Measurements from ENCODE around the gene NSG1. TPM values are rescaled to one million over a fixed set of nuclear protein-coding genes. Genes with fewer than 3 reads are reported as not detected.

Gene NSG1
- total and polyA plus RNA-seq, 9 of the 15 experiments (the other 6 are each of a cell fraction or from before 2014, with no cell fraction given): not detected

- in situ Hi-C loops (cut with MboI) (no loop called here), intact Hi-C loops (cut with micrococcal nuclease) (no loop called here)
- Histone ChIP-seq H3K36me3 (ENCODE audit: control insufficient read depth, insufficient read depth, low read length) (no peaks in the 10 kb centered on the region), H3K4me1 (replicated peaks in 1 of 2; ENCODE audit: control insufficient read depth in 2 of 2, insufficient read depth in 2 of 2, low read length in 2 of 2) (peaks cover 16 to 18% of the 10 kb centered on the region in 2 experiments; a peak in 4 of 5 replicates), H2AFZ (ENCODE audit: low read depth, low read length) (no peak overlapping the region), H3K9me3 (replicated peaks; ENCODE audit: control insufficient read depth, insufficient read depth, low read depth, low read length) (no peaks in the 10 kb centered on the region; the same call in 1 of the 2 replicates), H3K27me3 (ENCODE audit: control insufficient read depth in 2 of 2, insufficient read depth in 2 of 2, low read length in 2 of 2) (peaks cover 21 to 47% of the 10 kb centered on the region in 2 experiments; a peak in 4 of 5 replicates), H3K4me2 (ENCODE audit: insufficient read depth, low read length) (no peak overlapping the region), H3K9me1 (ENCODE audit: control insufficient read depth, insufficient read depth, low read length) (no peaks in the 10 kb centered on the region), H4K20me1 (replicated peaks; ENCODE audit: control insufficient read depth, insufficient read depth, low read length) (no peaks in the 10 kb centered on the region), H3K79me2 (ENCODE audit: control insufficient read depth, insufficient read depth, low read length) (no peaks in the 10 kb centered on the region), H3K4me3 (no peak overlapping the region), H3K9ac (ENCODE audit: insufficient read depth in 1 of 2, low read depth in 2 of 2, low read length in 2 of 2) (no peak overlapping the region), H3K27ac (ENCODE audit: extremely low read depth, low read depth, low read length) (no peak overlapping the region)
- FAIRE-seq: no peak
- TF ChIP-seq HNRNPH1 (optimal IDR thresholded peaks at IDR 0.05; ENCODE audit: low read depth, low read length) (no peak), ERF (CRISPR knock-in tag; IDR thresholded peaks at IDR 0.05) (no peak), FOSL1 (tag; conservative IDR thresholded peaks at IDR 0.05) (no peak), ZNF23 (CRISPR knock-in tag; IDR thresholded peaks at IDR 0.05) (no peak), CREB1 (IDR thresholded peaks at IDR 0.05) (no peak), CREB1 (CRISPR knock-in tag; IDR thresholded peaks at IDR 0.05) (no peak), ZBTB43 (CRISPR knock-in tag; IDR thresholded peaks at IDR 0.05) (no peak), ZNF232 (CRISPR knock-in tag; IDR thresholded peaks at IDR 0.05) (no peak)
- TF ChIP-seq, protein P1, sequence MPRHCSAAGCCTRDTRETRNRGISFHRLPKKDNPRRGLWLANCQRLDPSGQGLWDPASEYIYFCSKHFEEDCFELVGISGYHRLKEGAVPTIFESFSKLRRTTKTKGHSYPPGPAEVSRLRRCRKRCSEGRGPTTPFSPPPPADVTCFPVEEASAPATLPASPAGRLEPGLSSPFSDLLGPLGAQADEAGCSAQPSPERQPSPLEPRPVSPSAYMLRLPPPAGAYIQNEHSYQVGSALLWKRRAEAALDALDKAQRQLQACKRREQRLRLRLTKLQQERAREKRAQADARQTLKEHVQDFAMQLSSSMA (CRISPR knock-in tag; IDR thresholded peaks at IDR 0.05): no peak
- no TSS peak for BruUV-seq (replicated peaks)
- ATAC-seq: no peak
- 22% methylated on average over 9 of the region's 9 CpGs for WGBS (ENCODE audit: insufficient coverage, low coverage, missing lambda C conversion rate)
- POLR2A ChIA-PET: no interaction called here
- CTCF ChIA-PET (ENCODE audit: low intra/inter-chr PET ratio): no interaction called here
- no peak for DNase-seq (ENCODE audit: extremely low read depth in 1 of 4, low spot score in 3 of 4)
Measured at GRCh38 chr4:4341861-4342650, 44.8 kb upstream of the NSG1 start.
